HG02623 (cell line): ENCODE results near the gene FCAR.
"Not testable (repeated sequence)": the region's sequence is repeated elsewhere in the genome, so short reads cannot be mapped to it uniquely, and the experiment has no call there.

ENCODE experiments used
- ATAC-seq: cut with Tn5 transposase; IDR thresholded peaks from one replicate; pipeline ENCODE4 v1.9.1; 2021; ENCODE audit warnings: moderate library complexity; ENCODE audit not compliant: unreplicated experiment

Gene FCAR

GRCh38 chr19:54893406-54893805, 19.4 kb downstream of the FCAR start:
- ATAC-seq = no peak

- not testable (repeated sequence) for ATAC-seq
These were observed 20.1 kb downstream of the FCAR start for GRCh38 chr19:54894106-54894505.

- no peak for ATAC-seq
These were observed 22.0 kb downstream of the FCAR start for GRCh38 chr19:54896036-54896435.

- not testable (repeated sequence) for ATAC-seq
These were observed 24.6 kb downstream of the FCAR start for GRCh38 chr19:54898685-54899084.

- not testable (repeated sequence) for ATAC-seq
These were observed 25.6 kb downstream of the FCAR start for GRCh38 chr19:54899646-54900045.

GRCh38 chr19:54901153-54901552, 27.1 kb downstream of the FCAR start:
- not testable (repeated sequence) for ATAC-seq

GRCh38 chr19:54902061-54902460, 28.0 kb downstream of the FCAR start:
- ATAC-seq = no peak

GRCh38 chr19:54903303-54903702, 29.3 kb downstream of the FCAR start:
- ATAC-seq = no peak

GRCh38 chr19:54904261-54904660, 30.2 kb downstream of the FCAR start:
- ATAC-seq = not testable (repeated sequence)

GRCh38 chr19:54905421-54905802, 31.4 kb downstream of the FCAR start:
- no peak for ATAC-seq

- no peak for ATAC-seq
These were observed 31.9 kb downstream of the FCAR start, which contains the start of gene NCR1 for GRCh38 chr19:54905803-54906511. Gene NCR1, plus strand, starts transcription at chr19:54906148. Its CDS starts 40 bp downstream, at chr19:54906188.

- ATAC-seq = no peak
These were observed 32.8 kb downstream of the FCAR start for GRCh38 chr19:54906819-54907218.

GRCh38 chr19:54907899-54908298, 33.9 kb downstream of the FCAR start:
- ATAC-seq = not testable (repeated sequence)

- ATAC-seq = no peak
These were observed 42.8 kb downstream of the FCAR start for GRCh38 chr19:54916822-54917221.

GRCh38 chr19:54918499-54918898, 44.5 kb downstream of the FCAR start:
- no peak for ATAC-seq

- not testable (repeated sequence) for ATAC-seq
These were observed 45.9 kb downstream of the FCAR start for GRCh38 chr19:54919646-54920563.

- no peak for ATAC-seq
These were observed 47.0 kb downstream of the FCAR start for GRCh38 chr19:54921082-54921481.

GRCh38 chr19:54923276-54923675, 49.2 kb downstream of the FCAR start:
- no peak for ATAC-seq

- ATAC-seq = no peak
These were observed 54.3 kb downstream of the FCAR start for GRCh38 chr19:54928299-54928698.

- ATAC-seq = no peak
These were observed 63.9 kb downstream of the FCAR start for GRCh38 chr19:54937926-54938325.

GRCh38 chr19:54938906-54939305, 64.9 kb downstream of the FCAR start:
- ATAC-seq = no peak

- not testable (repeated sequence) for ATAC-seq
These were observed 65.5 kb downstream of the FCAR start for GRCh38 chr19:54939538-54939937.
